GM21381 (cell line): ENCODE data around the gene AMER2.

Source experiments
- ATAC-seq: cut with Tn5 transposase; IDR thresholded peaks from one replicate; pipeline ENCODE4 v1.9.1; 2021; ENCODE audit warnings: mild to moderate bottlenecking, moderate library complexity; ENCODE audit not compliant: unreplicated experiment

The AMER2 gene, protein sequence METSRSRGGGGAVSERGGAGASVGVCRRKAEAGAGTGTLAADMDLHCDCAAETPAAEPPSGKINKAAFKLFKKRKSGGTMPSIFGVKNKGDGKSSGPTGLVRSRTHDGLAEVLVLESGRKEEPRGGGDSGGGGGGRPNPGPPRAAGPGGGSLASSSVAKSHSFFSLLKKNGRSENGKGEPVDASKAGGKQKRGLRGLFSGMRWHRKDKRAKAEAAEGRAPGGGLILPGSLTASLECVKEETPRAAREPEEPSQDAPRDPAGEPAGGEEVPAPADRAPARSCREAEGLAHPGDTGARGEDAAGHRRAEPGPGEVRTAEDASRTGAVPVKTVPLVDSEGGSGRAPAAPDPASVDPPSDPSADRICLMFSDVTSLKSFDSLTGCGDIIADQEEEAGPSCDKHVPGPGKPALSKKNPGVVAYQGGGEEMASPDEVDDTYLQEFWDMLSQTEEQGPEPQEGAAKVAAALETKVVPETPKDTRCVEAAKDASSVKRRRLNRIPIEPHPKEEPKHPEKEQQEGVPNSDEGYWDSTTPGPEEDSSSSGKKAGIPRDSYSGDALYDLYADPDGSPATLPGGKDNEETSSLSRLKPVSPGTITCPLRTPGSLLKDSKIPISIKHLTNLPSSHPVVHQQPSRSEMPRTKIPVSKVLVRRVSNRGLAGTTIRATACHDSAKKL

GRCh38 chr13:25171517-25172302 is at the start of gene AMER2:
AMER2 (minus strand) TSS chr13:25172288; CDS start chr13:25171619, 669 bp downstream.
- no peak for ATAC-seq

DNA sequence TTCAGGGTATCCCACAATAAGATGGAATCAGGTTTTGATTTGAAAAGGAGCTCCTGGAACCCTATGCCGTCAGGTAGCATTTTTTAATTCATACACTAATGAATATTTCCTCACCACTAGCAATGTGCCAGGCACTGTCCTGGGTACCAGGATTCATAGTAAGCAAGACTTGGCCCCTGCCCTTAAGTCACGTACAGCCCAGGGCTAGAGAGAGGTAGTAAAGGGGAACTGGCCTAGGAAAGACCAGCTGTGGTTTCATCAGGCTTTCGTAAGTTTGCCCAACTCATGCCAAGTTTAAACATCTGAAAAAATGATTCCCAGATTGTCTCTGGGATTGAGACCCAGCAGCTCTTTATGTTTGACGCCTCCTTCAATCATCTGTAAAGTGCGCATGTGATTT is 45.9 kb upstream of the AMER2 start:
- no peak for ATAC-seq

DNA sequence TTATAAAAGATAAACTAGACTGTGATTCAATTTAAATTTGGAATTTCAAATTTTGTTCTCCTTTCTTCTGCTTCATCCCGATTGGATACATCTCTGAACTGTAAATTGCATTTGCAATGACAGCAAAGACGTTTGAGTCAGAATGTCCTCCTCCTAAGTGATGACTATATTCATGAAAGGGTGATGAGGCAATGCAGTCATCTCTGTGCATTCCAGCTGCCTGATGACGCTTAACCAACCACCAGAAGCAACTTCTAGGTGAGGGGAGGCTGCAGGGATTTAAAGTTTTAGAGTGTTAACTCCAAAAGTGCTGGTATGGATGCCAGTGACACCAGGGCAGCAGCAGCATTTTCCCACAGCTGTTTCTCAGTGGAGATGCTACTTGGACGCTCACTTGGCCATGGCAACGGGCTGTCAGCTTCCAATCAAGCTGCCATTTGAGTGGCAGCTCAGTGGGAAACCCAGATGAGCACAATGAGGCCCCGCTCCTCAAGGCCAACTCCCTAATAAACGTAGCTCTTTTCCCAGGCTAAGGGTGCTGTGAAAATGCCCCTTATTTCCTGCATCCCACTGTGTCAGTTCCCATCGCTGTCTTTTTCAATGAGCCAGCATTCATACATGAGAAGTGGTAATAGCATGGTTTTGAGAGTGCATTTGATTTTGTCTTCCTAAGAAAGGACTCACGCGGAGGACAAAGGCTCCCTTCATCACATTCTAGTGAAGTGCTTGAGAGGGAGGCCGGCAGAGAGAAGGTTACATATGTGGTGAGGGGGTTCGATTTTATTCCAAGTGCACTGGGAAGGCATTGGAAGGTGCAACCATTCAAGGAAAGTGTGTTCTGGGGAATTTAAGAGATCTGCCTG is 45.2 kb upstream of the AMER2 start:
- ATAC-seq, result no peak

- no peak for ATAC-seq
Measured at GRCh38 chr13:25215253-25215575, 43.1 kb upstream of the AMER2 start.

- ATAC-seq, result no peak
Measured at GRCh38 chr13:25214491-25215252, 42.6 kb upstream of the AMER2 start.

DNA sequence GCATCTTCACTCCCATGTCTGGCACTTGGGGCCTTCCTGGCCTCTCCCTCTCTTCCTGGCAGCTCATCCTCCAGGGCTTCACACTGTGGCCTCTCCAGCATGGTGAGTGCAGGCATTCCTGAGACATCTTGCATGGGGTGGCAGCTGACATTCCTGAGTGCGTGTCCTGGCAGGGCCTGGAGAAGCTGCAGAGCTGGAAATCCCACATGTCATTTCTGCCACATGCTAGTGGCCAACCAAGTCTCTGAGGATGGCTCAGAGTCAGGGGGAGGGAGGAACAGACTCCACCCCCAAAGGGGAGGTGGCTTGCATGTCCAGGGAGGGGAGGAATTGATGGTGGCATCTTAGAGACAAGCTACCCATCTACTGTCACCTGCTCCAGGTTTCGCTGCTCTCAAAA is 41.6 kb upstream of the AMER2 start:
- no peak for ATAC-seq

GRCh38 chr13:25210842-25211569 is 38.9 kb upstream of the AMER2 start:
- ATAC-seq, result no peak

DNA sequence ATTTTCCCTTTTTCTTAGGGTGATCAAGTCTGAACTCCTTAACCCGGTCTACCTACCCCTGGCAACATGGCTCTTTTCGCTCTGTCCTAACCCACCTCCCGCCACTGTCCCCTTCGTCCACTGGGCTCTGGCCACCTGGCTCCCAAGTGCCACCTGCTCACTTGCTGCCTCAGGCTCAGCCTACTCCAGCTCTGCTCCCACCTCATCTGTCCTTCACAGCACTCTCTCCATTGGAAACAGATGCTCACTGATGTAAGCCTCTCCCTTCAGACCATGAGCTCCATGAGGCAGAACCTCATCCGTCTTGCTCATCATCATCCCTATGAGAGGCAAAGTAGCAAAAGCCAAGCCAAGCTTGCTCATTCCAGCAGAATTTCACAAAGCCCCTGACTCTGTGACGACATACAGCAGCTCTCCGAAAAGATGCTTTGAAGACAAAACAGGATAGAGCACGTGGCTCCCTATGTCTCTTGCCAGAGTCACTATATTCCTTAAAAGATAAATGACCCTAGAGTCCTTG is 35.3 kb upstream of the AMER2 start:
- ATAC-seq, result no peak

- no peak for ATAC-seq
Measured at GRCh38 chr13:25204863-25205262, 32.8 kb upstream of the AMER2 start.

DNA sequence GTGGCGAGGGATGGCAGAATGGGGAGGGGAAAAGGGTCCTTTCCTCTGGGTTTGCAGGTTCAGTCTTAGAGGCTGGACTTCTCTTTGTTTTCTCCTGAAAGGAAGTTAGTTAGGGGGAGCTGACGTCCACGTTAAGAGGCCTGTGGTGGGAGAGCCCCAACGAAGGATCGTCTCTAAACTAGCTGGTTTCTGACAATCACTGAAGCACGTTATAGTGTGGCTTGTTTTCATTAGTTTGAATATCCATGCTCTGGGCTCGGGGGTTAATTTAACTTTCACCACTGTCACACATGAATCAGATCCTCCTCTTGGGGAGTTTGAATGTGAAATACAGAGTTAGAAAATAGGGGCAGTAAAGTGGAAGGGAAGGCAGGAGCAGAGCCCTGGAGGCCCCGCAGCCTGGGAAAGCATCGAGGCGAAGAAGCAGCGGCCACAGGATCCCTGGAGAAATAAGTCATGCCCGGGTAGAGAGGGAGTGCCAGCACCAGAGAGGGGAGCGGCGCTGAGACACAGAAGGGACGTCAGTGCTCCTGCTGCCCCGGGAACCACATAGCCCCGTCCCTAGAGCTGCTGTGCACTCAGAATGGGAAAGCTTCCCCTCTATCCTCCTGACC is 31.1 kb upstream of the AMER2 start:
- ATAC-seq, result no peak

DNA sequence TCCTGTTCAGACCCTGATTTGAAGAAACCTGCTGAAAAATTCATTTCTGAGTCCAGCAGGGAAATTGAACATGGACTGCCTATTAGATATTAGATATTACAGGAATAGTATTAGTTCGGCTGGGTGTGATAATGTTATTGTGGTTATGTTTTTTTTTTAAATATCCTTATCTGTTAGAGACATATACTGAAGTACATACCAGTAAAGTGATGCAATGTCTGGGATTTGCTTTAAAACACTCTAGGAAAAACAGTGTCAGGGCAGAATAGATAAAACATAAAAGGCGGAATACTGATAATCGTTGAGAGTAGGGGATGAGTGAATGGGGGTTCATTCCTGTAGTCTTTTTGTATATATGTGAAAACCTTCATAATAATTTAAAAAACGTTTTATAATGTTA is 28.7 kb upstream of the AMER2 start:
- no peak for ATAC-seq

DNA sequence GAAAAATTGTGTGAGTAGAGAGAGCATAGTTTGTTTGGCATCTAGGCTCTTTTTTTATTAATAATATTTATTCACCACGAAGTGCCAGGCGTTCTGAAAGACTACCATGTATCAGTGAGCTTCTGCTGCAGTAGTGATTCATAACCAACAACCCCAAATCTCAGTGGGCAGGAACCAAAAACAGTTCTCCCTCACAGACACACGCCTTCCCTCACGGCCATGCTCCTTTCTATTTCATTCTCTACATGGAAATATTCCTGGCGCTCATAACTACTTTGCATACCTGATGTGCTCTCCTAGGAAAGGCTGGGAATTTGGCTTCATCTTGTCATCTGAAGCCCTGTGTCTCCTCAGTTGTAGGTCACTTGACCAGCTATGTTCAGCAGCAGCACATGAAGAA is 26.6 kb upstream of the AMER2 start:
- ATAC-seq, result no peak

DNA sequence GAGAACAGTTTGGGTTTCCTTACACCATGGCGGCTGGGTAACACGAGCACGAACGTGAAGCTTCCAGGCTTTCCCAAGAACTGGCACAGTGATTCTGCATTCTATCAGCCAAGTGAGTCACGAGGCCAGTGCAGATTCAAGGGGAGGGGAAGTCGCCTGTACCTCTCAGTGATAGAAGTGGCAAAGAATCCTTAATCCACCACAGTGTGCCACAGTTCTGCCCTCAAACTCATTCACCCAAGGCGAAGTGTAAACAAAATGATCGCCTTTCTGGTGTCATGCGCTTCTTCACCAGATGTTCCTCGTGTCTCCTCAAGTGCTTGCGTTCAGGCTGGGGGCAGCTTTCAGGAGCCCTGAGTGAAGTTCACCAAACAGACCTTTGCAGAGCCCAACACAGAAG is 24.9 kb upstream of the AMER2 start:
- no peak for ATAC-seq

DNA sequence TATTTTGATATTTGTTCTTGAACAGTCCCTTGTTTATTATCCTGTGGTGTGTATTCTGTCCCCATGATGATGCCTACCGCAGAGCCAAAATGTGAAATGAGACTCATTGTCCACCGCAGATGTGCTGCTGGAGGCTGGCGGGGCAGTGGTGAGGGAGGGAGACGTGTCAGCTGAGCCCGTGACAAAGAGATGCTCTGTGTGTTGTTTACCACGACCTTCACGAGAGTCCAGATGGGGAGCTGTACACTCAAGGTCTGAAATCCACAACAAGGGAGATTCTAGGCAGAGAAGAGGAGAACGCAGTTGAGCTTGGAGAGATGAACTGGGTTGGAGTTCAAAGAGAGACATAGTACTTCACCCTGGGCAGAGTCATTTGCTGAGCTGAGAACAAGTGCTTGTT is 20.8 kb upstream of the AMER2 start:
- ATAC-seq, result no peak

DNA sequence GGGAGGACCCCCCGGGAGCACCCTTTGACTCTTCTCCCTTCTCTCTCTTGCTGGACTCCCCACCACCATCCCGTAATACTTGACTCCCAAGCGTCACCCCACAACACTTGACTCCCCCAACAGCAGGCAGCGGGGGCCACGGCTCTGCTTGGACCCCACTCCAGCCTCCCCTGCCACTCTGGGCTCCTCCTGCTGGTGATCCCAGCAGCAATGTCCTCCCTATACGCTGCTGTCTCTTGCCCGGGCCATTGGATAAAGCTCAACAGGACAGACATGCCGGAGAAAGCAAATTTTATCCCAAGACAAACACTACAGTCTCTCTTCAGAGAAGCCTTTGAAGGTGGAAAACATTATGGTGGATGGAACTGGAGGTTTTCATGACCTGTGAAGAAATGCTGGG is 20.4 kb upstream of the AMER2 start:
- no peak for ATAC-seq

GRCh38 chr13:25192052-25192451 is 20.0 kb upstream of the AMER2 start:
- ATAC-seq, result no peak

DNA sequence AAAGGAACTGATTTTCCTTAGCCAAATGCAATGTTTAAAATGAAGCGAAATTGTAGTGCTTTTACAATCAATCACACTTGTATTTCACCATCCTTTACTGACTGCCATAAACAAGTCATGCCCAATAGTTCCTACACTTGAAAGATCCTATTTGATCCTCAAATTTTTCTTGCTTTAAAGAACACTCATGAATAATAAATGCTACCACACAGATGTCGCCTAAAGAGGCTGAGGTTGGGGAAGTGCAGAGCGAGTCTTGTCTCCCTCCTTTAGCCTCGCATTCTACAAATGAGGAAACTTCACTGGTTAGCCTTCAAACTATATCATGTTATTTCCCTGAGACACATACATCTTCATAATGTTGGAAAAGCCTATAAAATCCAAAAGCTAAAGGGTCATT is 18.7 kb upstream of the AMER2 start:
- ATAC-seq, result no peak

GRCh38 chr13:25190256-25190655 is 18.2 kb upstream of the AMER2 start:
- no peak for ATAC-seq

- ATAC-seq, result no peak
Measured at GRCh38 chr13:25187596-25187995, 15.5 kb upstream of the AMER2 start.
